SJSA1 (cell line): ENCODE measurements around the gene ARHGEF12. TPM values are rescaled to one million over a fixed set of nuclear protein-coding genes. Genes with fewer than 3 reads are reported as not detected.

Source experiments
- DNase-seq, 2 experiments: peaks; one replicate each; pipeline ENCODE4 v3.0.0-alpha.2; 2015 to 2020; ENCODE audit warnings: low spot score in 2 of 2, low read depth in 1 of 2
- H3K27ac ChIP-seq: fragments of 250-450 bp; sonication (Bioruptor Pico); 2 replicates; pipeline ENCODE4 v1.5.1; 2020; ENCODE audit warnings: mild to moderate bottlenecking, moderate library complexity
- H3K27me3 ChIP-seq: fragments of 250-450 bp; sonication (Bioruptor Pico); replicated peaks from 2 replicates; pipeline ENCODE4 v1.5.1; 2020; ENCODE audit warnings: mild to moderate bottlenecking, moderate library complexity
- H3K36me3 ChIP-seq: fragments of 250-450 bp; sonication (Bioruptor Pico); 2 replicates; pipeline ENCODE4 v1.5.1; 2020; ENCODE audit warnings: mild to moderate bottlenecking
- H3K4me1 ChIP-seq: fragments of 250-450 bp; sonication (Bioruptor Pico); replicated peaks from 2 replicates; pipeline ENCODE4 v1.6.1; 2021; ENCODE audit warnings: mild to moderate bottlenecking
- H3K4me3 ChIP-seq: fragments of 250-450 bp; sonication (Bioruptor Pico); 2 replicates; pipeline ENCODE4 v1.5.1; 2020; ENCODE audit warnings: mild to moderate bottlenecking
- H3K9me3 ChIP-seq: fragments of 250-450 bp; sonication (Bioruptor Pico); replicated peaks from 2 replicates; pipeline ENCODE4 v1.5.1; 2020; ENCODE audit warnings: mild to moderate bottlenecking
- total RNA-seq: library from RNA; depleted of rRNA; stranded (reverse); fragments of >200 nt; shearing (Covaris generic); gene quantifications from 2 replicates; pipeline ENCODE4 v1.2.3, GENCODE V29; 2014

The ARHGEF12 gene
- total RNA-seq, 1 experiment from 2014 or later: 36.9 TPM

GRCh38 chr11:120342226-120342625 lies 6.0 kb downstream of the ARHGEF12 start:
- Histone ChIP-seq H3K4me1 (peaks cover 21% of the 10 kb centered on the region), H3K4me3 (no peak overlapping the region), H3K36me3 (no peaks in the 10 kb centered on the region), H3K9me3 (no peaks in the 10 kb centered on the region), H3K27me3 (no peaks in the 10 kb centered on the region), H3K27ac (no peak overlapping the region)
- DNase-seq: no peak

DNA sequence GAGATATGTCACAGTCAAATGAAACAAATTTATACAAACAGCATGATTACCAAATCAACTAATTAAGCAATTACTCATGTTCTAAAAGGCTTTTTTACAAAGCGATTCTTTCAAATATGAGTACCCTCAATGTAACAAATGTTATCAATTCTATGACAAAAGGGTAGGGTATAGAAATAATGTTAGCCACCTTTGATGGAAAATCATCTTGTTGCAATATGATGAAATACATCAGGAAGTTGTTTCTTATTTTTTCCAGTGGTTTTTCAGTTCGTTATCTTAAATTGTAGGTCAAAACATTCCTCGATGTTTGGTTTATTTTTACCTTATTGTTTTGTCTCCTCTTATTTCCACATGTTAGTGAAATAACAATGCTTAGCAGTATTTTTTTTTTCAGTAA lies 6.5 kb downstream of the ARHGEF12 start:
- no peak for DNase-seq
- H3K27ac ChIP-seq: no peak overlapping the region
- peaks cover 21% of the 10 kb centered on the region for H3K4me1 ChIP-seq
- H3K4me3 ChIP-seq: no peak overlapping the region
- no peaks in the 10 kb centered on the region for H3K36me3 ChIP-seq
- no peaks in the 10 kb centered on the region for H3K27me3 ChIP-seq
- no peaks in the 10 kb centered on the region for H3K9me3 ChIP-seq

DNA sequence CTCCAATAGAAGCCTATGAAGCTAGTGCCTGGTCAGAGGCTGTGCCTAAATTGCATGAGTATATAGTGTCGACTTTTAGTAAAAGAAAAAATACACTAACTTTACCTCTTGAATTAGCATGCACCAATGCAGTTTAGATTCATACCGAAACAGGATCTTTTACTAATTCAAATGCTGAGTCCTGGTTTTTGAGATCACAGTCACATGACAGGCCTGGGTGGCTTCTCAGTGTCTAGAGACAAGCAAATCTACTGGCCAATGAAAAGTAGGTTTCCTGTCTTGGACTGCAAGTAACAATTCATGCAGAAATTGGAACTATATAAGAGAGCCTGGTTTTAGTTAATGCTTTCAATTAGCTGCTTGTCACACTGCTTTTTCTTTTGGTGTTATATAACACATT lies 7.2 kb downstream of the ARHGEF12 start:
- Histone ChIP-seq H3K27me3 (no peaks in the 10 kb centered on the region), H3K4me3 (no peak overlapping the region), H3K9me3 (no peaks in the 10 kb centered on the region), H3K4me1 (peaks cover 21% of the 10 kb centered on the region), H3K27ac (no peak overlapping the region), H3K36me3 (no peaks in the 10 kb centered on the region)
- no peak for DNase-seq

GRCh38 chr11:120344302-120345004 lies 8.2 kb downstream of the ARHGEF12 start:
- DNase-seq: peak in 1 of 2 experiments; percentile 35
- H3K27ac ChIP-seq: no peak overlapping the region
- H3K4me3 ChIP-seq: no peak overlapping the region
- no peaks in the 10 kb centered on the region for H3K27me3 ChIP-seq
- no peaks in the 10 kb centered on the region for H3K9me3 ChIP-seq
- H3K4me1 ChIP-seq: peaks cover 21% of the 10 kb centered on the region
- H3K36me3 ChIP-seq: no peaks in the 10 kb centered on the region

GRCh38 chr11:120346233-120346632 lies 10.0 kb downstream of the ARHGEF12 start:
- peaks cover 8% of the 10 kb centered on the region for H3K4me1 ChIP-seq
- no peaks in the 10 kb centered on the region for H3K9me3 ChIP-seq
- no peak for DNase-seq
- no peak overlapping the region for H3K27ac ChIP-seq
- no peaks in the 10 kb centered on the region for H3K36me3 ChIP-seq
- H3K4me3 ChIP-seq: no peak overlapping the region
- no peaks in the 10 kb centered on the region for H3K27me3 ChIP-seq

DNA sequence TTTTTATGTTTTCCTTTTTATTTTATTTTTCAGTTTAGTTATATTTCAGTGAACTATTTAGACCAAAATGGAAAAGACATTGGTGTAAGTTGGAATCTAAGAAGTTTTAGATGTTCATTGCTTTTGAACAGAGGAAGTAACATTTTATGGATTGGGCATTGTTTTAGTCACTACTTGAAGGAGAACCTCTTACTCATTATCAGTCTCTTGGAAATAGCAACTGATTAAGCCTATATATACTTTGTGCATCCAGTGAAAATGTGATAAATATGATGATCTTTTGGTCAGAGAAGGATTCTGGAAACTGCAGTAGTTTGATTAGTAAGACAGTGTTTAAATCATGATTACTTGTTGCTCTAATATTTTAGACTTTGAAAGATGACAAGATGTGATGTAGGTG lies 14.4 kb downstream of the ARHGEF12 start:
- Histone ChIP-seq H3K9me3 (no peaks in the 10 kb centered on the region), H3K27ac (no peak overlapping the region), H3K36me3 (no peaks in the 10 kb centered on the region), H3K27me3 (no peaks in the 10 kb centered on the region), H3K4me1 (no peaks in the 10 kb centered on the region), H3K4me3 (no peak overlapping the region)
- no peak for DNase-seq

GRCh38 chr11:120352405-120352804 lies 16.2 kb downstream of the ARHGEF12 start:
- no peak for DNase-seq
- H3K4me1 ChIP-seq: no peaks in the 10 kb centered on the region
- no peaks in the 10 kb centered on the region for H3K36me3 ChIP-seq

GRCh38 chr11:120354068-120354467 lies 17.9 kb downstream of the ARHGEF12 start:
- no peaks in the 10 kb centered on the region for H3K4me1 ChIP-seq
- H3K27me3 ChIP-seq: no peaks in the 10 kb centered on the region
- H3K4me3 ChIP-seq: no peak overlapping the region
- H3K36me3 ChIP-seq: no peaks in the 10 kb centered on the region
- no peak for DNase-seq
- no peak overlapping the region for H3K27ac ChIP-seq
- no peaks in the 10 kb centered on the region for H3K9me3 ChIP-seq

More at GRCh38 chr11:120352405-120352804, 16.2 kb downstream of the ARHGEF12 start:
- H3K9me3 ChIP-seq: no peaks in the 10 kb centered on the region
- H3K4me3 ChIP-seq: no peak overlapping the region
- no peaks in the 10 kb centered on the region for H3K27me3 ChIP-seq
- no peak overlapping the region for H3K27ac ChIP-seq

GRCh38 chr11:120354779-120355178 lies 18.6 kb downstream of the ARHGEF12 start:
- Histone ChIP-seq H3K4me1 (no peaks in the 10 kb centered on the region), H3K36me3 (no peaks in the 10 kb centered on the region), H3K27me3 (no peaks in the 10 kb centered on the region), H3K27ac (no peak overlapping the region), H3K9me3 (no peaks in the 10 kb centered on the region), H3K4me3 (no peak overlapping the region)
- DNase-seq: no peak

GRCh38 chr11:120357620-120358019 lies 21.4 kb downstream of the ARHGEF12 start:
- H3K4me1 ChIP-seq: no peaks in the 10 kb centered on the region
- H3K27me3 ChIP-seq: no peaks in the 10 kb centered on the region
- no peak overlapping the region for H3K4me3 ChIP-seq
- DNase-seq: no peak
- H3K9me3 ChIP-seq: no peaks in the 10 kb centered on the region
- H3K36me3 ChIP-seq: no peaks in the 10 kb centered on the region
- no peak overlapping the region for H3K27ac ChIP-seq

GRCh38 chr11:120358729-120359128 lies 22.5 kb downstream of the ARHGEF12 start:
- H3K27ac ChIP-seq: no peak overlapping the region
- H3K4me1 ChIP-seq: no peaks in the 10 kb centered on the region
- DNase-seq: no peak
- no peak overlapping the region for H3K4me3 ChIP-seq
- no peaks in the 10 kb centered on the region for H3K27me3 ChIP-seq
- H3K9me3 ChIP-seq: no peaks in the 10 kb centered on the region
- H3K36me3 ChIP-seq: no peaks in the 10 kb centered on the region

- Histone ChIP-seq H3K9me3 (no peaks in the 10 kb centered on the region), H3K4me1 (no peaks in the 10 kb centered on the region), H3K27ac (no peak overlapping the region), H3K36me3 (no peaks in the 10 kb centered on the region), H3K4me3 (no peak overlapping the region), H3K27me3 (no peaks in the 10 kb centered on the region)
- no peak for DNase-seq
Observed at GRCh38 chr11:120363436-120363835, 27.2 kb downstream of the ARHGEF12 start.

DNA sequence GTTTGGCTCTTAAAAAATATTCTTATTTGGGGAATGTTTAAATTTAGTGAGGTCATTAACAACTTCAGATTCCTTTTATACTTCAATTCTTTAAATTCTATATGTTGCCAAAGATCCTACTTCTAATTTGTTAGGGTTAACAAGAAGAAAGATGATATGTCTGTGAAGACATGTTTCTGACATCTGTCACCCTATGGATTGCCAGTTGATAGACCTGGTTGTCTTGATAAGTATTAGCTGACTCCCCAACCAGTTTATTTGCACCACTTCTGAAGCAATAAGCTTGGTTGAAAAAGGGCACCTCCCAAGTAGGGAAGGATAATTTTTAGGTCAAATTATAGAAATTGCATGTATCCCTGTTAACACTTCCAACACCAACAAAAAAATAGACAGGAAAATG lies 29.3 kb downstream of the ARHGEF12 start:
- H3K4me1 ChIP-seq: no peaks in the 10 kb centered on the region
- no peaks in the 10 kb centered on the region for H3K9me3 ChIP-seq
- H3K36me3 ChIP-seq: no peaks in the 10 kb centered on the region
- no peaks in the 10 kb centered on the region for H3K27me3 ChIP-seq
- H3K4me3 ChIP-seq: no peak overlapping the region
- H3K27ac ChIP-seq: no peak overlapping the region
- DNase-seq: no peak

GRCh38 chr11:120372296-120372695 lies 36.1 kb downstream of the ARHGEF12 start:
- H3K36me3 ChIP-seq: no peaks in the 10 kb centered on the region
- no peaks in the 10 kb centered on the region for H3K4me1 ChIP-seq
- no peaks in the 10 kb centered on the region for H3K9me3 ChIP-seq
- H3K4me3 ChIP-seq: no peak overlapping the region
- no peaks in the 10 kb centered on the region for H3K27me3 ChIP-seq
- no peak for DNase-seq
- H3K27ac ChIP-seq: no peak overlapping the region

GRCh38 chr11:120375076-120375475 lies 38.9 kb downstream of the ARHGEF12 start:
- Histone ChIP-seq H3K9me3 (no peaks in the 10 kb centered on the region), H3K27ac (no peak overlapping the region)
- DNase-seq: no peak

More at GRCh38 chr11:120375076-120375475, 38.9 kb downstream of the ARHGEF12 start:
- Histone ChIP-seq H3K4me1 (peaks cover 7% of the 10 kb centered on the region), H3K36me3 (no peaks in the 10 kb centered on the region), H3K4me3 (no peak overlapping the region), H3K27me3 (no peaks in the 10 kb centered on the region)
